GM12891 (cell line): ENCODE data around the gene OVAAL.

Experiments
- POLR2A ChIP-seq: IDR thresholded peaks from 2 replicates; pipeline ENCODE4 v1.6.1; 2011; ENCODE audit warnings: low read depth, low read length, control low read depth
- POLR2AphosphoS5 ChIP-seq: IDR thresholded peaks from 2 replicates; pipeline ENCODE4 v1.6.1; 2011; ENCODE audit warnings: low read depth, low read length, control low read depth
- TAF1 ChIP-seq: IDR thresholded peaks from 2 replicates; pipeline ENCODE4 v1.6.1; 2011; ENCODE audit warnings: low read depth, low read length, control low read depth

GRCh38 chr1:180612632-180613031, 53.9 kb downstream of the OVAAL start:
- no peak for TF ChIP-seq POLR2AphosphoS5
- TF ChIP-seq POLR2A: no peak
- no peak for TF ChIP-seq TAF1
